GM10266 (cell line): ENCODE data around the gene DAB1.

Experiments
- DNase-seq: peaks from one replicate; pipeline ENCODE4 v3.0.0; 2012; ENCODE audit errors: extremely low spot score
- CTCF ChIP-seq: IDR thresholded peaks from 2 replicates; pipeline ENCODE4 v1.5.1; 2012; ENCODE audit warnings: mild to moderate bottlenecking, low read depth; ENCODE audit not compliant: control insufficient read depth, insufficient read depth; ENCODE audit errors: missing control alignments

Gene DAB1

GRCh38 chr1:57431400-57431799, 7.5 kb upstream of the DAB1 start:
- TF ChIP-seq CTCF, result no peak
- DNase-seq, result no peak

GRCh38 chr1:57424231-57425027, 569 bp upstream of the DAB1 start:
- TF ChIP-seq CTCF, result peak; percentile 10

GRCh38 chr1:57423135-57423655, 665 bp downstream of the DAB1 start:
- no peak for TF ChIP-seq CTCF
- DNase-seq, result peak; percentile 21

More at GRCh38 chr1:57424231-57425027, 569 bp upstream of the DAB1 start:
- peak; percentile 23 for DNase-seq

- no peak for TF ChIP-seq CTCF
- no peak for DNase-seq
Observed at GRCh38 chr1:57422271-57423134, 1.4 kb downstream of the DAB1 start.

GRCh38 chr1:57421806-57422205, 2.1 kb downstream of the DAB1 start:
- TF ChIP-seq CTCF, result no peak
- DNase-seq, result no peak

- TF ChIP-seq CTCF, result no peak
Observed at GRCh38 chr1:57420981-57421785, 2.7 kb downstream of the DAB1 start.

More at GRCh38 chr1:57420981-57421785, 2.7 kb downstream of the DAB1 start:
- no peak for DNase-seq
